Measurements from ENCODE around the gene YKT6. TPM values are rescaled to one million over a fixed set of nuclear protein-coding genes. Genes with fewer than 3 reads are reported as not detected.

YKT6 gene
- total and polyA plus RNA-seq, 2 experiments from 2014 or later = 75.7 to 86.9 TPM

- DNase-seq (ENCODE audit: low spot score) = no peak
- Histone ChIP-seq H3K9me3 (ENCODE audit: low read depth) (no peaks in the 10 kb centered on the region), H3K79me2 (no peaks in the 10 kb centered on the region), H3K27me3 (no peaks in the 10 kb centered on the region), H3K4me2 (no peak overlapping the region), H3K27ac (no peak overlapping the region), H3K9me2 (replicated peaks; ENCODE audit: insufficient read depth) (no peaks in the 10 kb centered on the region), H3K36me3 (replicated peaks; ENCODE audit: insufficient read depth, low read depth) (no peaks in the 10 kb centered on the region), H3K4me3 (no peak overlapping the region), H2AFZ (no peak overlapping the region), H3K4me1 (ENCODE audit: insufficient read depth) (no peaks in the 10 kb centered on the region), H4K20me1 (ENCODE audit: insufficient read depth, poor library complexity, severe bottlenecking) (no peaks in the 10 kb centered on the region)
- 74% methylated on average over 18 of the region's 18 CpGs for WGBS (ENCODE audit: low lambda C conversion rate, missing lambda C conversion rate)
- TF ChIP-seq EZH2phosphoT487 (IDR thresholded peaks at IDR 0.05; ENCODE audit: low read depth, severe bottlenecking, unreplicated experiment) (no peak), EZH2 (IDR thresholded peaks at IDR 0.05; ENCODE audit: borderline replicate concordance) (no peak)
- TF ChIP-seq, protein P1, sequence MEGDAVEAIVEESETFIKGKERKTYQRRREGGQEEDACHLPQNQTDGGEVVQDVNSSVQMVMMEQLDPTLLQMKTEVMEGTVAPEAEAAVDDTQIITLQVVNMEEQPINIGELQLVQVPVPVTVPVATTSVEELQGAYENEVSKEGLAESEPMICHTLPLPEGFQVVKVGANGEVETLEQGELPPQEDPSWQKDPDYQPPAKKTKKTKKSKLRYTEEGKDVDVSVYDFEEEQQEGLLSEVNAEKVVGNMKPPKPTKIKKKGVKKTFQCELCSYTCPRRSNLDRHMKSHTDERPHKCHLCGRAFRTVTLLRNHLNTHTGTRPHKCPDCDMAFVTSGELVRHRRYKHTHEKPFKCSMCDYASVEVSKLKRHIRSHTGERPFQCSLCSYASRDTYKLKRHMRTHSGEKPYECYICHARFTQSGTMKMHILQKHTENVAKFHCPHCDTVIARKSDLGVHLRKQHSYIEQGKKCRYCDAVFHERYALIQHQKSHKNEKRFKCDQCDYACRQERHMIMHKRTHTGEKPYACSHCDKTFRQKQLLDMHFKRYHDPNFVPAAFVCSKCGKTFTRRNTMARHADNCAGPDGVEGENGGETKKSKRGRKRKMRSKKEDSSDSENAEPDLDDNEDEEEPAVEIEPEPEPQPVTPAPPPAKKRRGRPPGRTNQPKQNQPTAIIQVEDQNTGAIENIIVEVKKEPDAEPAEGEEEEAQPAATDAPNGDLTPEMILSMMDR (IDR thresholded peaks at IDR 0.05; ENCODE audit: poor library complexity) = no peak
These were observed 23.5 kb downstream of the YKT6 start for GRCh38 chr7:44224080-44224973.

- Histone ChIP-seq H2AFZ (no peak overlapping the region), H3K4me3 (no peak overlapping the region), H3K27me3 (no peaks in the 10 kb centered on the region), H3K4me2 (no peak overlapping the region), H3K27ac (no peak overlapping the region), H3K9me3 (ENCODE audit: low read depth) (no peaks in the 10 kb centered on the region), H3K4me1 (ENCODE audit: insufficient read depth) (no peaks in the 10 kb centered on the region), H3K79me2 (no peaks in the 10 kb centered on the region), H4K20me1 (ENCODE audit: insufficient read depth, poor library complexity, severe bottlenecking) (no peaks in the 10 kb centered on the region), H3K9me2 (replicated peaks; ENCODE audit: insufficient read depth) (no peaks in the 10 kb centered on the region), H3K36me3 (replicated peaks; ENCODE audit: insufficient read depth, low read depth) (no peaks in the 10 kb centered on the region)
- TF ChIP-seq, protein P1 (IDR thresholded peaks at IDR 0.05; ENCODE audit: poor library complexity) = no peak
- TF ChIP-seq EZH2 (IDR thresholded peaks at IDR 0.05; ENCODE audit: borderline replicate concordance) = no peak
- TF ChIP-seq EZH2phosphoT487 (IDR thresholded peaks at IDR 0.05; ENCODE audit: low read depth, severe bottlenecking, unreplicated experiment) = no peak
- no peak for DNase-seq (ENCODE audit: low spot score)
- WGBS (ENCODE audit: low lambda C conversion rate, missing lambda C conversion rate) = 78% methylated on average over 8 of the region's 10 CpGs
These were observed 24.3 kb downstream of the YKT6 start for GRCh38 chr7:44224974-44225565.

GRCh38 chr7:44225566-44226395 lies 25.0 kb downstream of the YKT6 start:
- no peaks in the 10 kb centered on the region for H3K27me3 ChIP-seq
- DNase-seq (ENCODE audit: low spot score) = no peak
- no peaks in the 10 kb centered on the region for H3K79me2 ChIP-seq
- H3K9me2 ChIP-seq (replicated peaks; ENCODE audit: insufficient read depth) = no peaks in the 10 kb centered on the region
- no peak overlapping the region for H2AFZ ChIP-seq
- no peaks in the 10 kb centered on the region for H3K4me1 ChIP-seq (ENCODE audit: insufficient read depth)
- H3K4me3 ChIP-seq = no peak overlapping the region
- no peaks in the 10 kb centered on the region for H3K9me3 ChIP-seq (ENCODE audit: low read depth)
- TF ChIP-seq EZH2 (IDR thresholded peaks at IDR 0.05; ENCODE audit: borderline replicate concordance) (no peak), EZH2phosphoT487 (IDR thresholded peaks at IDR 0.05; ENCODE audit: low read depth, severe bottlenecking, unreplicated experiment) (no peak)
- TF ChIP-seq, protein P1 (IDR thresholded peaks at IDR 0.05; ENCODE audit: poor library complexity) = no peak
- no peaks in the 10 kb centered on the region for H3K36me3 ChIP-seq (replicated peaks; ENCODE audit: insufficient read depth, low read depth)
- no peaks in the 10 kb centered on the region for H4K20me1 ChIP-seq (ENCODE audit: insufficient read depth, poor library complexity, severe bottlenecking)
- WGBS (ENCODE audit: low lambda C conversion rate, missing lambda C conversion rate) = 86% methylated on average over 25 of the region's 26 CpGs
- no peak overlapping the region for H3K4me2 ChIP-seq
- no peak overlapping the region for H3K27ac ChIP-seq
